Nephron (organoid): ENCODE results near the gene ITPK1.

ENCODE experiments used
- H3K27ac Mint-ChIP-seq, 3 experiments: 2 replicates each; pipeline ENCODE4 v1.8.0; 2020; ENCODE audit warnings: mixed read lengths in 3 of 3, mild to moderate bottlenecking in 2 of 3, moderate library complexity in 1 of 3
- H3K27me3 Mint-ChIP-seq: 2 replicates; pipeline ENCODE4 v1.8.0; 2021; ENCODE audit warnings: low read depth, mild to moderate bottlenecking, moderate library complexity, mixed read lengths
- H3K36me3 Mint-ChIP-seq: 2 replicates; pipeline ENCODE4 v1.8.0; 2020; ENCODE audit warnings: low read depth, mixed read lengths
- H3K4me1 Mint-ChIP-seq: 2 replicates; pipeline ENCODE4 v1.8.0; 2020; ENCODE audit warnings: mixed read lengths
- H3K4me3 Mint-ChIP-seq, 3 experiments: 2 replicates each; pipeline ENCODE4 v1.8.0; 2020; ENCODE audit warnings: mild to moderate bottlenecking in 3 of 3, mixed read lengths in 3 of 3, moderate library complexity in 2 of 3
- H3K9me3 Mint-ChIP-seq: 2 replicates; pipeline ENCODE4 v1.8.0; 2020; ENCODE audit warnings: mixed read lengths
- CTCF ChIP-seq, 3 experiments: fragments of 200-600 bp; sonication (generic); IDR thresholded peaks; one replicate each; pipeline ENCODE4 v1.5.0; 2021; ENCODE audit warnings: antibody characterized with exemption in 3 of 3; ENCODE audit not compliant: unreplicated experiment in 3 of 3

ITPK1 gene

GRCh38 chr14:93025055-93025454 is 90.7 kb downstream of the ITPK1 start:
- Mint-ChIP-seq H3K27ac (no peak overlapping the region), H3K27me3 (no peaks in the 10 kb centered on the region), H3K9me3 (no peaks in the 10 kb centered on the region), H3K36me3 (no peaks in the 10 kb centered on the region), H3K4me1 (peaks cover 17% of the 10 kb centered on the region), H3K4me3 (no peak overlapping the region)
- no peak for TF ChIP-seq CTCF (IDR thresholded peaks at IDR 0.05; ENCODE audit: unreplicated experiment in 3 of 3)

- Mint-ChIP-seq H3K4me3 (no peak overlapping the region), H3K36me3 (no peaks in the 10 kb centered on the region)
Measured at GRCh38 chr14:93024493-93024892, 91.2 kb downstream of the ITPK1 start.

GRCh38 chr14:93023802-93024434 is 91.8 kb downstream of the ITPK1 start:
- Mint-ChIP-seq H3K36me3 (no peaks in the 10 kb centered on the region), H3K27me3 (no peaks in the 10 kb centered on the region)

More at GRCh38 chr14:93024493-93024892, 91.2 kb downstream of the ITPK1 start:
- Mint-ChIP-seq H3K9me3 (no peaks in the 10 kb centered on the region), H3K27me3 (no peaks in the 10 kb centered on the region), H3K27ac (no peak overlapping the region), H3K4me1 (peaks cover 22% of the 10 kb centered on the region)
- no peak for TF ChIP-seq CTCF (IDR thresholded peaks at IDR 0.05; ENCODE audit: unreplicated experiment in 3 of 3)

GRCh38 chr14:93023039-93023438 is 92.7 kb downstream of the ITPK1 start:
- no peak for TF ChIP-seq CTCF (IDR thresholded peaks at IDR 0.05; ENCODE audit: unreplicated experiment in 3 of 3)
- Mint-ChIP-seq H3K4me1 (peaks cover 31% of the 10 kb centered on the region), H3K27me3 (no peaks in the 10 kb centered on the region), H3K27ac (no peak overlapping the region), H3K36me3 (no peaks in the 10 kb centered on the region), H3K9me3 (no peaks in the 10 kb centered on the region), H3K4me3 (no peak overlapping the region)

More at GRCh38 chr14:93023802-93024434, 91.8 kb downstream of the ITPK1 start:
- H3K4me1 Mint-ChIP-seq, result peaks cover 26% of the 10 kb centered on the region
- H3K4me3 Mint-ChIP-seq, result no peak overlapping the region
- TF ChIP-seq CTCF (IDR thresholded peaks at IDR 0.05; ENCODE audit: unreplicated experiment in 3 of 3), result no peak
- H3K27ac Mint-ChIP-seq, result no peak overlapping the region
- no peaks in the 10 kb centered on the region for H3K9me3 Mint-ChIP-seq

GRCh38 chr14:93019970-93020369 is 95.8 kb downstream of the ITPK1 start:
- Mint-ChIP-seq H3K9me3 (no peaks in the 10 kb centered on the region), H3K27ac (no peak overlapping the region), H3K27me3 (peaks cover 14% of the 10 kb centered on the region), H3K4me3 (no peak overlapping the region), H3K36me3 (no peaks in the 10 kb centered on the region), H3K4me1 (peaks cover 42% of the 10 kb centered on the region)
- no peak for TF ChIP-seq CTCF (IDR thresholded peaks at IDR 0.05; ENCODE audit: unreplicated experiment in 3 of 3)

GRCh38 chr14:93019367-93019843 is 96.3 kb downstream of the ITPK1 start:
- no peaks in the 10 kb centered on the region for H3K36me3 Mint-ChIP-seq
- TF ChIP-seq CTCF (IDR thresholded peaks at IDR 0.05; ENCODE audit: unreplicated experiment in 3 of 3), result no peak
- H3K9me3 Mint-ChIP-seq, result no peaks in the 10 kb centered on the region
- H3K4me3 Mint-ChIP-seq, result no peak overlapping the region
- H3K4me1 Mint-ChIP-seq, result peaks cover 48% of the 10 kb centered on the region
- H3K27me3 Mint-ChIP-seq, result peaks cover 19% of the 10 kb centered on the region
- H3K27ac Mint-ChIP-seq, result no peak overlapping the region
